RWPE2 (cell line): ENCODE results near the gene AQP1.

Source experiments
- ATAC-seq: fragments of 200-7000 bp; cut with Tn5 transposase; 3 replicates; pipeline ENCODE4 v1.9.1; 2021; ENCODE audit warnings: low read depth
- DNase-seq: peaks from one replicate; pipeline ENCODE4 v3.0.0-alpha.2; 2020; ENCODE audit warnings: low spot score
- H3K27ac ChIP-seq: fragments of 450-650 bp; 2 replicates; pipeline ENCODE4 v1.5.1; 2017; ENCODE audit warnings: mild to moderate bottlenecking; ENCODE audit not compliant: poor library complexity, severe bottlenecking
- H3K27me3 ChIP-seq: fragments of 250-450 bp; sonication (Bioruptor Pico); 2 replicates; pipeline ENCODE4 v1.5.1; 2021; ENCODE audit warnings: mild to moderate bottlenecking, moderate library complexity; ENCODE audit not compliant: insufficient read depth, poor library complexity, severe bottlenecking
- H3K36me3 ChIP-seq: fragments of 250-450 bp; sonication (Bioruptor Pico); 2 replicates; pipeline ENCODE4 v1.5.1; 2020; ENCODE audit warnings: low read depth, mild to moderate bottlenecking, moderate library complexity
- H3K4me1 ChIP-seq: fragments of 250-450 bp; sonication (Bioruptor Pico); 2 replicates; pipeline ENCODE4 v1.5.1; 2021; ENCODE audit warnings: mild to moderate bottlenecking, moderate library complexity; ENCODE audit not compliant: insufficient read depth, poor library complexity, severe bottlenecking
- H3K4me3 ChIP-seq: fragments of 250-450 bp; sonication (Bioruptor Pico); 2 replicates; pipeline ENCODE4 v1.5.1; 2021; ENCODE audit warnings: mild to moderate bottlenecking, moderate library complexity; ENCODE audit not compliant: severe bottlenecking
- H3K9me3 ChIP-seq: fragments of 250-450 bp; sonication (Bioruptor Pico); 2 replicates; pipeline ENCODE4 v1.5.1; 2021; ENCODE audit warnings: mild to moderate bottlenecking, moderate library complexity; ENCODE audit not compliant: severe bottlenecking
- TF ChIP-seq, protein P1 (sequence below): fragments of 450-650 bp; IDR thresholded peaks from one replicate; pipeline ENCODE4 v1.5.1; 2017; ENCODE audit warnings: mild to moderate bottlenecking, moderate library complexity; ENCODE audit not compliant: poor library complexity, severe bottlenecking

Gene AQP1

DNA sequence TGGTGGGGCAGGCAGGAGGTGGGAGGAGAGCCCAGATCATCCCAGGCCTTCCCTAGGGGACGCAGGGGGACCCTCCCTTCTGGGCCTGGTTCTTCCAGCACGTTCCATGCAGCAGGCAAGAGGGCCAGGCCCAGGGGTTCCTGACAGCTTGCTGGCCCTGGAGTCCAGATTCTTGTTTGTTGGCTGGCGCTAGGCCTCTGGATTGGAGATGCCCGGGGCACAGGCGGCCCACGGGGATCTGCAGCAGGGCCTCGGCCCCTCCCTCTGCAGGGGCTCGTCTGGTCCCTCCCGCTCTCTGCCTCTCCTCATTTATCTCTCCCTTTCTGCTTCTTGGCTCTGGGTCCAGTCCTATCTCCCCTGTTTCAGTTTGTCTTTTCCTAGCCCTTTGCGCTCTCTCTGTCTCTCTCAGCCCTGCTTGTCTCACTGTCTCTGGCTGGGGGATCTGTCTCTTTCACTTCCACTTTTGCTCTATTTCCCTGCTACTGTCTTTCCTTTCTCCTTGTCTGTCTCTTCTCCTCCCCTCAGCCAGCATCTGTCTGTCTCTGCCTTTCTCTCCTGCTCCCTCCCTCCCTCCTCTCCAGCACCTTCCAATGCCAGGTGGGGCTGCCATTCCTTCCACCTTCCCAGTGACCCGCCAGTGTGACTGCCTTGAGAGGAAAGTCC is 1.1 kb upstream of the AQP1 start:
- TF ChIP-seq, protein P1, sequence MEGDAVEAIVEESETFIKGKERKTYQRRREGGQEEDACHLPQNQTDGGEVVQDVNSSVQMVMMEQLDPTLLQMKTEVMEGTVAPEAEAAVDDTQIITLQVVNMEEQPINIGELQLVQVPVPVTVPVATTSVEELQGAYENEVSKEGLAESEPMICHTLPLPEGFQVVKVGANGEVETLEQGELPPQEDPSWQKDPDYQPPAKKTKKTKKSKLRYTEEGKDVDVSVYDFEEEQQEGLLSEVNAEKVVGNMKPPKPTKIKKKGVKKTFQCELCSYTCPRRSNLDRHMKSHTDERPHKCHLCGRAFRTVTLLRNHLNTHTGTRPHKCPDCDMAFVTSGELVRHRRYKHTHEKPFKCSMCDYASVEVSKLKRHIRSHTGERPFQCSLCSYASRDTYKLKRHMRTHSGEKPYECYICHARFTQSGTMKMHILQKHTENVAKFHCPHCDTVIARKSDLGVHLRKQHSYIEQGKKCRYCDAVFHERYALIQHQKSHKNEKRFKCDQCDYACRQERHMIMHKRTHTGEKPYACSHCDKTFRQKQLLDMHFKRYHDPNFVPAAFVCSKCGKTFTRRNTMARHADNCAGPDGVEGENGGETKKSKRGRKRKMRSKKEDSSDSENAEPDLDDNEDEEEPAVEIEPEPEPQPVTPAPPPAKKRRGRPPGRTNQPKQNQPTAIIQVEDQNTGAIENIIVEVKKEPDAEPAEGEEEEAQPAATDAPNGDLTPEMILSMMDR = no peak
- H3K9me3 ChIP-seq = no peaks in the 10 kb centered on the region
- H3K27me3 ChIP-seq = no peaks in the 10 kb centered on the region
- H3K4me1 ChIP-seq = peaks cover 11% of the 10 kb centered on the region
- H3K36me3 ChIP-seq = no peaks in the 10 kb centered on the region
- no peak for ATAC-seq
- H3K27ac ChIP-seq = no peak overlapping the region
- H3K4me3 ChIP-seq = no peak overlapping the region
- DNase-seq = no peak

DNA sequence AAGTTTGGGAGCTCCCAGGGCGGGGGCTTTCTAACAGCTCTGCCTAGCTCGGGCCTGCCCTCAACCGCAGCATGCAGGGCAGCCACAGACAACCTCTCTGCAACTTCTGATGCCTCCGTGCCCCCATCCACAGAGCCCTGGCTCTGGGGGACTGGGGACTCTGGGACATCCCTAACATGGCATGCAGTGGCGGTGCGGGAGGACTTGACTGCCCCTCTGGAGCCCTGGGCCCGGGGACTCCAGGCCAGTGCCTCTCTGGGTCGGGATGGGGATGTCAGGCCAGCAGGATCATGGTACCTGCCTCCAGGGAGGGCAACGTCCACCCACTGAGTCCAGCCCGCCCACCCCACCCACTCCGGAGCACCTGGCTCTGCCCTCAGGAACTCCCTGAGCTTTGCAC is 520 bp upstream of the AQP1 start:
- TF ChIP-seq, protein P1 = no peak
- peaks cover 10% of the 10 kb centered on the region for H3K4me1 ChIP-seq
- no peaks in the 10 kb centered on the region for H3K27me3 ChIP-seq
- H3K36me3 ChIP-seq = no peaks in the 10 kb centered on the region
- H3K9me3 ChIP-seq = no peaks in the 10 kb centered on the region
- no peak overlapping the region for H3K4me3 ChIP-seq
- DNase-seq (no peak), ATAC-seq (no peak)
- no peak overlapping the region for H3K27ac ChIP-seq

DNA sequence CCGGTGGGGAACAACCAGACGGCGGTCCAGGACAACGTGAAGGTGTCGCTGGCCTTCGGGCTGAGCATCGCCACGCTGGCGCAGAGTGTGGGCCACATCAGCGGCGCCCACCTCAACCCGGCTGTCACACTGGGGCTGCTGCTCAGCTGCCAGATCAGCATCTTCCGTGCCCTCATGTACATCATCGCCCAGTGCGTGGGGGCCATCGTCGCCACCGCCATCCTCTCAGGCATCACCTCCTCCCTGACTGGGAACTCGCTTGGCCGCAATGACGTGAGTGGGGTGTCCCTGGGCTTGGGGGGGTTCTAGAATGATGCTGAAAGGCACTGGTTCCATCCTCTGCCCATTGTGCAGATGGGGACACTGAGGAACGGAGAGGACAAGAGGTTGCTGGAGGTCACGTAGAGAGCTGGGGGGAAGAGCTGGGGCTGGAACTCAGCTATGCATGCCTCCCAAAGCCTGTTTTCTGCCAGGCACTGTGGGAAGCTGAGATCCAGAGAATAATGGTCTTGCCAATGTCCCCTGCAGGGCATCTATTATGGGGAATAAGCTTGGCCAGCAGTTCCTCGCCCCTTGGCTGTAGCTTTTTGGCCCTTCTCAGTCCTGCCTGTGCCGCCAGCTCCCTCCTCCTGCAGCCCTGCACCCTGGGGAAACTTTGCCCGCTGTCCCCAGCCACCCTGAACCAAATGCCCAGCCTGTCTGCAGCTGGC is 523 bp downstream of the AQP1 start:
- DNase-seq (no peak), ATAC-seq (no peak)
- no peak overlapping the region for H3K27ac ChIP-seq
- peaks cover 7% of the 10 kb centered on the region for H3K4me1 ChIP-seq
- H3K9me3 ChIP-seq = no peaks in the 10 kb centered on the region
- TF ChIP-seq, protein P1 = no peak
- no peaks in the 10 kb centered on the region for H3K36me3 ChIP-seq
- no peak overlapping the region for H3K4me3 ChIP-seq
- H3K27me3 ChIP-seq = no peaks in the 10 kb centered on the region

DNA sequence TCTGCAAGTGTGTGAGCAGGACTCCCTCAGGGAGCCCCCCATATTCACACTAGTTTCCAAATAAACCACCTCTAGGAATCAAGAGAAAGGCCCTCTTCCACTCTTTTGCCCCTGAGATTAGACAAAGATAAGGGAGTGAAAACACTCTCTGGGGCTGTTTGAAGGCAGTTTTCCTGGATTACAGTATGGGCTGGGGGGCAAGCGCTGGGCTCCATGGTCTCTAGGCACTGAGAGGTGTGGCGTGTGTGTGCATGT is 1.0 kb downstream of the AQP1 start:
- DNase-seq (no peak), ATAC-seq (no peak)
- H3K9me3 ChIP-seq = no peaks in the 10 kb centered on the region
- H3K4me3 ChIP-seq = no peak overlapping the region
- H3K27ac ChIP-seq = no peak overlapping the region
- H3K36me3 ChIP-seq = no peaks in the 10 kb centered on the region
- peaks cover 7% of the 10 kb centered on the region for H3K4me1 ChIP-seq
- H3K27me3 ChIP-seq = no peaks in the 10 kb centered on the region
- TF ChIP-seq, protein P1 = no peak
